Prostate gland (tissue), 2 donors: ENCODE measurements around the gene ANP32B.
"Not testable (repeated sequence)": the region's sequence is repeated elsewhere in the genome, so short reads cannot be mapped to it uniquely, and the experiment has no call there.

Experiments
- CTCF ChIP-seq, 4 experiments: fragments of 200-600 bp in 2 of 4; fragments of 450-650 bp in 2 of 4; sonication (generic) in 2 of 4; IDR thresholded peaks; 1 replicate in 3 of 4; 2 replicates in 1 of 4; pipeline ENCODE4 v1.5.1; 2016 to 2019; ENCODE audit warnings: antibody characterized with exemption in 4 of 4, mild to moderate bottlenecking in 2 of 4, moderate library complexity in 2 of 4
- POLR2A ChIP-seq: fragments of 450-650 bp; IDR thresholded peaks from one replicate; pipeline ENCODE4 v1.6.1; 2016; ENCODE audit warnings: antibody characterized with exemption, mild to moderate bottlenecking
- POLR2AphosphoS5 ChIP-seq: sonication (generic); formaldehyde crosslinking; IDR thresholded peaks from one replicate; pipeline ENCODE4 v1.6.1; 2017; ENCODE audit warnings: antibody characterized with exemption

- TF ChIP-seq CTCF (IDR thresholded peaks at IDR 0.05); POLR2AphosphoS5; POLR2A: not testable (repeated sequence)
Observed at GRCh38 chr9:97947094-97947493, 36.0 kb upstream of the ANP32B start.
